ENCODE results near the gene TUBB.
"Not testable (repeated sequence)": the region's sequence is repeated elsewhere in the genome, so short reads cannot be mapped to it uniquely, and the experiment has no call there.

TUBB gene

GRCh38 chr6:30761791-30762429 lies 41.8 kb downstream of the TUBB start:
- DNase-seq (ENCODE audit: low read depth) = no peak

- DNase-seq (ENCODE audit: low read depth) = no peak
Measured at GRCh38 chr6:30763155-30763617, 43.0 kb downstream of the TUBB start.

- no peak for DNase-seq (ENCODE audit: low read depth)
Measured at GRCh38 chr6:30763618-30764489, 43.7 kb downstream of the TUBB start.

- DNase-seq (ENCODE audit: low read depth) = not testable (repeated sequence)
Measured at GRCh38 chr6:30764490-30765043, 44.4 kb downstream of the TUBB start.

- DNase-seq (ENCODE audit: low read depth) = not testable (repeated sequence)
Measured at GRCh38 chr6:30765495-30765894, 45.3 kb downstream of the TUBB start.

- DNase-seq (ENCODE audit: low read depth) = no peak
Measured at GRCh38 chr6:30766461-30767157, 46.5 kb downstream of the TUBB start.

GRCh38 chr6:30767158-30767943 lies 47.2 kb downstream of the TUBB start:
- no peak for DNase-seq (ENCODE audit: low read depth)

- DNase-seq (ENCODE audit: low read depth) = no peak
Measured at GRCh38 chr6:30767944-30768301, 47.8 kb downstream of the TUBB start.

GRCh38 chr6:30768634-30769087 lies 48.5 kb downstream of the TUBB start:
- no peak for DNase-seq (ENCODE audit: low read depth)

GRCh38 chr6:30769088-30769852 lies 49.1 kb downstream of the TUBB start:
- DNase-seq (ENCODE audit: low read depth) = peak; percentile 69

GRCh38 chr6:30769853-30770524 lies 49.8 kb downstream of the TUBB start:
- DNase-seq (ENCODE audit: low read depth) = no peak

GRCh38 chr6:30770592-30770991 lies 50.4 kb downstream of the TUBB start:
- no peak for DNase-seq (ENCODE audit: low read depth)

GRCh38 chr6:30774701-30775100 lies 54.5 kb downstream of the TUBB start:
- DNase-seq (ENCODE audit: low read depth) = no peak

Data from stimulated activated CD8-positive, alpha-beta memory T cell treated with anti-CD3 and anti-CD28 coated beads, Interleukin-12 subunit alpha, Interleukin-12 subunit beta, amount 100 ng/mL, for 4 hours (primary cell).